ENCODE measurements around the gene TWIST2.

The TWIST2 gene

GRCh38 chr2:238924796-238925195 lies 76.9 kb downstream of the TWIST2 start:
- Histone ChIP-seq H3K9me3 (no peaks in the 10 kb centered on the region), H3K36me3 (no peaks in the 10 kb centered on the region), H3K4me3 (ENCODE audit: low read depth, low read length) (no peak overlapping the region), H3K27me3 (peaks cover 13% of the 10 kb centered on the region), H3K4me1 (no peaks in the 10 kb centered on the region)
- no peak for TF ChIP-seq CTCF (IDR thresholded peaks at IDR 0.05; ENCODE audit: low read depth, low read length)
- no peak for DNase-seq

- no peak overlapping the region for H3K4me3 ChIP-seq (ENCODE audit: low read depth, low read length)
- DNase-seq, result no peak
- H3K4me1 ChIP-seq, result no peaks in the 10 kb centered on the region
- TF ChIP-seq CTCF (IDR thresholded peaks at IDR 0.05; ENCODE audit: low read depth, low read length), result no peak
- H3K36me3 ChIP-seq, result no peaks in the 10 kb centered on the region
- peaks cover 13% of the 10 kb centered on the region for H3K27me3 ChIP-seq
- H3K9me3 ChIP-seq, result no peaks in the 10 kb centered on the region
Measured at GRCh38 chr2:238925281-238925680, 77.4 kb downstream of the TWIST2 start.

- no peak for TF ChIP-seq CTCF (IDR thresholded peaks at IDR 0.05; ENCODE audit: low read depth, low read length)
- DNase-seq, result no peak
- Histone ChIP-seq H3K4me3 (ENCODE audit: low read depth, low read length) (no peak overlapping the region), H3K36me3 (no peaks in the 10 kb centered on the region), H3K4me1 (no peaks in the 10 kb centered on the region), H3K9me3 (no peaks in the 10 kb centered on the region), H3K27me3 (peaks cover 13% of the 10 kb centered on the region)
Measured at GRCh38 chr2:238925816-238926521, 78.1 kb downstream of the TWIST2 start.

GRCh38 chr2:238926761-238927611 lies 79.1 kb downstream of the TWIST2 start:
- Histone ChIP-seq H3K27me3 (peaks cover 13% of the 10 kb centered on the region), H3K4me1 (no peaks in the 10 kb centered on the region)
- TF ChIP-seq CTCF (IDR thresholded peaks at IDR 0.05; ENCODE audit: low read depth, low read length), result no peak

GRCh38 chr2:238927746-238928519 lies 80.0 kb downstream of the TWIST2 start:
- TF ChIP-seq CTCF (IDR thresholded peaks at IDR 0.05; ENCODE audit: low read depth, low read length), result no peak
- H3K27me3 ChIP-seq, result peaks cover 13% of the 10 kb centered on the region
- no peak for DNase-seq
- H3K36me3 ChIP-seq, result no peaks in the 10 kb centered on the region
- H3K4me3 ChIP-seq (ENCODE audit: low read depth, low read length), result no peak overlapping the region
- no peaks in the 10 kb centered on the region for H3K4me1 ChIP-seq
- no peaks in the 10 kb centered on the region for H3K9me3 ChIP-seq

More at GRCh38 chr2:238926761-238927611, 79.1 kb downstream of the TWIST2 start:
- DNase-seq, result no peak
- no peaks in the 10 kb centered on the region for H3K9me3 ChIP-seq
- H3K4me3 ChIP-seq (ENCODE audit: low read depth, low read length), result no peak overlapping the region
- H3K36me3 ChIP-seq, result no peaks in the 10 kb centered on the region

Measured in BE2C (cell line).